GM21786 (cell line): ENCODE data around the gene NCCRP1.

Source experiments
- ATAC-seq: cut with Tn5 transposase; IDR thresholded peaks from one replicate; pipeline ENCODE4 v1.9.1; 2021; ENCODE audit not compliant: unreplicated experiment

NCCRP1 gene

DNA sequence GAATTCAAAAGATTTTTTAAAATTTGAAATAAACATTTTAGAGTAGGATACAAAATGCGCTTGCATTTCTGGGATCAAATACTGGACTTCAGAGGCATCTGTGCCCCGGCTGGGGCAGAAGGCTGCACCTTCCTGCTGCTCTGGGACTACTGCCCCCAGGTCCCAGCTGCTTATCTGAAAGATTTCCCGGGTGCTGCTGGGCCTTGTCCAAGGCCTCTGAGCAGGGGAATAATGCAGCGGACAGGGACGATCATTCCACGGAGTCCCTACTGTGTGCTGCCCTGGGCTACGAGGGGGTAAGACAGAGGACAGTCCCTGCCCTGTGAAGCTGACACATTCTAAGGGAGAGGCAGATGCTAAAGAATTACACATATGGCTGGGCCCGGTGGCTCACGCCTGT is 33.1 kb upstream of the NCCRP1 start:
- no peak for ATAC-seq

DNA sequence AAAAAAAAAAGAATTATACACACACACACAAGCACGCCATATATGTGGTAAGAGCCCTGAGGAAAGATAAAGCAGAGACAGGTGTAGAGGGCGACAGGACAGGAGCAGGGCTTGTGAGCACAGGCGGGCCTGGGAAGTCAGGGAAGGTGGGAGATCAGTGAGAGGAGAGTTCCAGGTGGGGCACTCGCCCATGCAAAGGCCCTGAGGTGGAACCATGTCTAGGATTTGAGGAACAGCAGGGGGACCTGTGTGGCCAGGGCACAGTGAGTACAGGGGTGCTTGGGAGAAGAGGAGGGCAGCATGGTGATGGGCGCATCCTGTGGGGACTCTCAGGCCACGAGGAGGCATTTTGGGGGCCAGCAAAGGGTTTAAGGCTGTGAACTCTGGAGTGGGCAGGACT is 32.5 kb upstream of the NCCRP1 start:
- no peak for ATAC-seq

DNA sequence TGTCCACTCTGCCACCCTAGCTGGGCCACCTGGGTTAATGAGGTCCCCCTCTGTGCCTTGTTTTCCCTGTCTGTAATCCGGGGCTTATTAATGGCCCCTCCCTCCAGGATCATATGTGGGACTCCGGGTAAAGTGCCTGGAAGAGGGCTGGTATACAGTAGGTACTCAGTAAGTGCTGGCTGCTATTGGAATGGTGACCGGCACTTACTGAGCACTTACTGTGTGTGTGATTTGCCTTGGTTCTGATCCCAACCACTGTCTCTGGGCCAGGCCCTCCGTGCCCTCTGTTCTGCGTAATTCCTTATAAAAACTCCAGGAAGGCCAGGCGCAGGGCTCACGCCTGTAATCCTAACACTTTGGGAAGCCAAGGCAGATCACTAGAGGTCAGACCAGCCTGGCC is 30.9 kb upstream of the NCCRP1 start:
- ATAC-seq, result no peak

DNA sequence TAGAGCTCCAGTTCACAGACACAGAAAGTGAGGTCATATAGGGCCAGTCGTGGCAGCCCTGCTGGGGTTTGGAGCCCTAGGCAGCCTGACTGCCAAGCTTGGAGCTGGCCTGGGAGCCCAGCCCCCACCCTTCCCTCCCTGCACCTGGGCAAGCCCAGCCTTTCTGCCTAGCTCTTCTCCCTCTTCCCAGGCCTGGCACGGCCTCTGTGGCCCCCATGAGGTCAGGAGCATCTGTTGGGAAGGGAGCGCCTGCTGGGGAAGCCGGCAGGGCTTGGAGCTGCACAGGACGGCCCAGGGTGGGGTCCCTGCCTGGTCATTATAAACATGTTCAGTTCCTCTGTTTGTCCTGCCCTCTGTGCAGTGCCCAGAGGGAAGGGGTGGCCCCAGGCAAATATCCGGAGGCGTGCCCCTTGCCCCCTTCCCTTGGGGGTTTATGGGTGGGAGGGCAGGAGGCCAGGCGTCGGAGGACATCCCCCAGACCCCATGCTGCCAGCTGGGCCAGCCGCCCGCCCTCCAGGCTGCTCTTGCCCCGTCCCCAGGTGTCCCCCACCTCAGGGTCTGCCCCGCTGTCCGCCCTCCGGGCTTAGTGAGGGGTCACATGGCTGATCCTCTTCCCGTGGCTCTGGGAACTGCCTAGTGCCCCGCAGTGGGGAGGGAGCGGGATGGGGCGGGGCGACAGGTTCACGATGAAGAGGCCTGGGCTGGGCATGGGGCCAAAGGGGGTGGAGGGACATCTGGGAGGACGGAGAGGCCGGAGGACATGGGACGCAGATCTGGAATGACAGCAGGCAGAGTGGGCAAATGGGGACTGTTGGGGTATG is 30.0 kb upstream of the NCCRP1 start:
- ATAC-seq, result no peak

DNA sequence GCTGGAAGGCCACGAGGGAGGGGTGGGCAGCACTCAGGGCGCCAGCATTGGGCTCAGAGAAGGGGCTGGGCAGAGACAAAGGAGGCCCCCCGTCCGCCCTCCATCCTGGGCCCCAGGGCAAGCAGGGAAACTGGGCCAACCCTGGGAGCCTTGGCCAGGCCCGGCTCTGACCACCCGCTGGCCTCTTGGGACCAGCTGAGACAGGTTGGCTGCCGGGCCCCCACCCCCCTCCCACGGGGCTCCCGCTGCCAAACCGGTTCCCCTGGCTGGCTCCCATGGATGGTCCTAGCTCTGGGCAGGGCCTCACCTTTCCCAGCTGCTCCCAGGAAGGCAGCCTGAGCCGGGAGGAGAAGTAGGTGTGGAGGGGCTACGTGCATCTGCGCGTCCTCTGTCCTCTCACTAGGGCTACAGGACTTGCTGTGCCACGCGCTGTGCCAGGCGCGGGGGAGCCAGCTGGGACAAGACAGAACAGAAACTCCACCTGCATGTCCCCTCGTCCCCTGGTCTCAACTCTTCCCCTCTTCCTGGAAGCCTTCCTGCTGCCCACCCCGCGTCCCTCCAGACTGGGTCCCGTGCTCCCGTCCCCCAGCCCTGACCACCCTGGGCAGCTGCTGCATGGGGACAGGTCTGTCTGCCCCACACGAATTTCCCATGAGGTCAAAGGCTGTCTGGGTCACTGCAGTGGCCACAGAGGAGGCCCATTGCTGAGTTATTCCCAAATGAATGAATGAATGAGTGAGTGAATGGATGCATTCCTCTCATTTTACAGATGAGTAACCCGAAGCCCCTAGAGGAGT is 29.1 kb upstream of the NCCRP1 start:
- ATAC-seq, result no peak

DNA sequence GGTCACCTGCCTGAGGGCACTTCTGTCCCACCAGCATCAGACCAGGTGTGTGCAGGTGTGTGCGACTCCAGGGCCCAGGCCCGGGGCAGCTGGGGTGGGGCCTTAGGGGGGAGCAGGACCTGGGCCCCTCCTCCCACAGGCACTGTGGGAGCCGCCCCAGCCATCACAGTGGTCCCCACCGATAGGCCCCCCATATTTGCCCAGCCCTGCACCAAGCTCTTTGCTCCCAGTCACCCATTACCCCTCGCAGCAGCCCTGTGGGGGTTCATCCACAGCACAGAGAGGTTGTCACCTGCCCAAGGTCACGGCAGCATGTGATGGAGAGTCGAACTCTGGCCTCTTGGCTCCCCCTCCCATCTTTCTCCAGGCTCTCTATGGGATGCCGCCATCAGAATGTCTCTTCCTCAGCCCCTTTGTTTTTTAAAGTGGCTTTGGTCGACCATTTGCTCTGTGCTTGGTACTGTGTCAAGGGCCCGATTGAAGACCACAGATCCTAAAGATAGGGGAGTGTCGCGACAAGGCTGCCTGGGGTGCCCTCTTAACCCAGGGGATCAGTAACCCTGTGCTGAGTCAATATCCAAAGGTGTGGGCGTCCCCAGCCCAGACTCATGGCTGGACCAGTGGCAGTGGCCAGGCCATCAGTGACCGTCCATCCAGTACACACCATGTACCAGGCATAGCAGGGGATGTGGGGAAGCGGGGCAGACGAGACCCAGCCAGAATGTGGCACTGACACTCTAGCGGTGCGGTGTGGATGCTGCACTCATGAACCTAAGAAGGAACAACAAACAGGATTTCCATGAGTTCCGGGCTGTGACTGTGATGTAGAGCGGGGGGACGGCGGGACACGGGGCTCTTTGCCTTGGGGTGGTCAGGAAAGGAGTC is 28.3 kb upstream of the NCCRP1 start:
- no peak for ATAC-seq

DNA sequence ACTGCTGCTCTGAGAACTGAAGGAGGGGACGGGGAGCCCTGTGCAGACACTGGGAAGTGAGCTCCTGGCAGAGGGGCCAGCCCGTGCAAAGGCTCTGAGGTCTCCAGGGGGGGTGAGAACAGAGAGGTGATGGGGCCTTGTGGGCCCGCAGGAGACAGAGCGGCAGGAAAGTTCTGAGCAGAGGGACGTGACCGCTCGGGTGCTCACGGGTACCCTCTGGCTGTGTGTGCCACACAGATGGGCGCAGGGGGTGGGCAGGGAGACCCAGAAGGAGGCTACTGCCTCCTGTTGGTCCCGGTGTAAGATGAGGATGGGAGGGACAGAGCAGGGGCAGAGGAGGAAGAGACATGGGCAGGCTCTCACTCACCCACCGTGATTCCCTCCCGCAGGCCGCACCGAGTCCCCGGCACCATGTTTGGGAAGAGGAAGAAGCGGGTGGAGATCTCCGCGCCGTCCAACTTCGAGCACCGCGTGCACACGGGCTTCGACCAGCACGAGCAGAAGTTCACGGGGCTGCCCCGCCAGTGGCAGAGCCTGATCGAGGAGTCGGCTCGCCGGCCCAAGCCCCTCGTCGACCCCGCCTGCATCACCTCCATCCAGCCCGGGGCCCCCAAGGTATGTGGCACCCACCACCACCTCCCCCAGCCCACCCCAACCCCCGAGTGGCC is 27.5 kb upstream of the NCCRP1 start:
- ATAC-seq, result no peak

DNA sequence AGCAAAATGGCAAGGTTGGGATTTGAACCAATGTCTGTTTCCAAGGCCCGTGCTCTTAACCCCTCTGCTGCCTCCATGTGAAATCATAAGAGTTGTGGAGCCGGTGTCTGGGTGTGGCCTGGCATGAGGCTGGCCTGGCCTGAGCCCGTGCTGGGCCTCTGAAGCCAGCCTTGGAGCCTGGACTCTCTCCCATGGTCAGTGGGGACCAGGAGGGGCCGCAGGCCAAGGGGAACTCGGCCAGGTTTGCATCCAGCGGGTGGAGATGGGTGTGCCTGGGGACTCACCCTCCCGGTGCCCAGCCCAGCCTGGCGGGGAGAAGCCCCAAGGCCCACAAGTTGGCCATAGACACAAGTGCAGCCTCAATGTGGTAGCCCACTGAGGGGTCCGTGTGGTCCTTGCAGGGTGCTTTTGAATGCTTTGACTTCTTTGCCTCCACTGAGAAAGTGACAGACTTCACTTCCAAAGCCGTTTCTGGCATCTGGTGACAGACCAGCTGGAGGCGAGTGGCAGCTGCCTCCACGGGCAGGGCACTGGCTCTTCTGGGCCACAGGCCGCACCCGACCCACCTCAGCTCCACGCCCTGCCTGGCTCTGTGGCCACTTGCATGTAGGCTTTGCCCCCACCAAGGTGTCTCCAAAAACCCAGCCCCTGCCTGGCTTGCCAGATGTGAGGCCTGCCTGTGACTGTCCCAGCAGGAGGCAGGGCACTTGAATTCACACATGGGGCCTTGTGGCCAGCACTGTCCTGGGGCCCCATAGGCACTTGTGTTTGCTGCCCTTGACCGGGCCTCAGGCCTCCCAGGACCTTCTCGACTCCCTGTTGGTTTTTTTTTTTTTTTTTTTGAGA is 26.2 kb upstream of the NCCRP1 start:
- no peak for ATAC-seq

DNA sequence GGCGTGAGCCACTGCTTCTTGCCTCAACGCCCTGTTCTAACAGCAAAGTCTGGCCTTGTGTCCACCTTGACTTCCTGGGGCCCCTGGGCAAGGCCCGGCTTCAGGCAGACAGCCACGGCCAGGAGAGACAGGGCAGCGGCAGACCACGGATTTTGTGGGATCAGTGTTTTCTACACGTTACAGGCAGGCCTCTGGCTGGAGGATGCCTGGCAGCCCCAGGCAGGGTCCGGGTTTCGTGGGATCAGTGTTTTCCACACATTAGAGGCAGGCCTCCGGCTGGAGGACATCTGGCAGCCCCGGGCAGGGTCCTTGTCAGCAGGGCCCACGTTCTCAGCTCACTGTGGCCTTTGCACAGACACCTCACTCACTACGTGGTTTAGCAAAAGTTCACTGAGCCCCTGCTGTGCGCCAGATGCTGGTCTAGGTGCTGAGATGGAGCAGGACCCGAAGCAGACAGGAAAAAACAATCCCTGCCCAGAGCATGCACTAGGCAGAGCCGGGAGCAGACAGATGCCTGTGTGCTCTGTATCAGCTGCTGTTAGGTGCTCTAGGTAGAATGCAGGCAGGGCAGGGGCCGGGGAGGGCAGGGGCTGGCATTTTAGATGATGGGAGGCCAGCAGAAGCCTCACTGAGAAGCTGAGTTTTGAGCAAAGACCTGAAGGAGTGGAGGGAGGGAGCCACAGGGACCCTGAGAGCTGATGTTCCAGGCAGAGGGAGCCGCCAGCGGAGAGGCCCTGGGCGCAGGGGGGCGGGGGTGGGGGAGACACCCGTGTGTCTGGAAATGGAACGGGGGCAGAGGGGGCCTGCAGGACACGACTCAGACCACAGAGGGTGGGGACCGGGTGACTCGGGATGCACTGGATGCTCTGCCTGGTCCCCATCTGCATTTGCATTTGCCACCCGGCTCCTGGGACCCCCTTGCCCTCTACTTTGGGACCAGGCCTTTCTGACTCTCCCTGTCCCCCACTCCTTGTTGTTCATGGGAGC is 25.0 kb upstream of the NCCRP1 start:
- no peak for ATAC-seq

DNA sequence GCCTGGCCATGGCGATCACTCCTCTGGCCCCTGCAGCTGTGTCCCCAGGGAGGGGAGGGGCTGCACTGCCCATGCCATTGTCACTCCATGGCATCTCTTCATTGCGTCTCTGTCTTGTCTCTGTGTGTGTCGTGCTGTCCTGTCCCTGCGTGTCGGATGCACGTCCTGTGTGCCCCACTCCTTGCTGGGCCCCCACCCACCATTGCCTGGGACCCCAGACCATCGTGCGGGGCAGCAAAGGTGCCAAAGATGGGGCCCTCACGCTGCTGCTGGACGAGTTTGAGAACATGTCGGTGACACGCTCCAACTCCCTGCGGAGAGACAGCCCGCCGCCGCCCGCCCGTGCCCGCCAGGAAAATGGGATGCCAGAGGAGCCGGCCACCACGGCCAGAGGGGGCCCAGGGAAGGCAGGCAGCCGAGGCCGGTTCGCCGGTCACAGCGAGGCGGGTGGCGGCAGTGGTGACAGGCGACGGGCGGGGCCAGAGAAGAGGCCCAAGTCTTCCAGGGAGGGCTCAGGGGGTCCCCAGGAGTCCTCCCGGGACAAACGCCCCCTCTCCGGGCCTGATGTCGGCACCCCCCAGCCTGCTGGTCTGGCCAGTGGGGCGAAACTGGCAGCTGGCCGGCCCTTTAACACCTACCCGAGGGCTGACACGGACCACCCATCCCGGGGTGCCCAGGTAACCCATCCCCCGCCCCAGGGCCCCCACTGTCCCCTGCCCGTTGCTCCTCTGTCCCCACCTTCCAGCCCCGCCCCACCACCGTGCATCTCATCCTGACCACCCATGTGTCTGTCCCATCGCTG is 23.9 kb upstream of the NCCRP1 start:
- no peak for ATAC-seq

DNA sequence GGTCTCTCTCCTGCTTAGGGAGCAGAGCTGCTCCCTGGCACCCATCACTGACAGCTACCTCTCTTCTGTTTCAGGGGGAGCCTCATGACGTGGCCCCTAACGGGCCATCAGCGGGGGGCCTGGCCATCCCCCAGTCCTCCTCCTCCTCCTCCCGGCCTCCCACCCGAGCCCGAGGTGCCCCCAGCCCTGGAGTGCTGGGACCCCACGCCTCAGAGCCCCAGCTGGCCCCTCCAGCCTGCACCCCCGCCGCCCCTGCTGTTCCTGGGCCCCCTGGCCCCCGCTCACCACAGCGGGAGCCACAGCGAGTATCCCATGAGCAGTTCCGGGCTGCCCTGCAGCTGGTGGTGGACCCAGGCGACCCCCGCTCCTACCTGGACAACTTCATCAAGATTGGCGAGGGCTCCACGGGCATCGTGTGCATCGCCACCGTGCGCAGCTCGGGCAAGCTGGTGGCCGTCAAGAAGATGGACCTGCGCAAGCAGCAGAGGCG is 23.2 kb upstream of the NCCRP1 start:
- no peak for ATAC-seq

DNA sequence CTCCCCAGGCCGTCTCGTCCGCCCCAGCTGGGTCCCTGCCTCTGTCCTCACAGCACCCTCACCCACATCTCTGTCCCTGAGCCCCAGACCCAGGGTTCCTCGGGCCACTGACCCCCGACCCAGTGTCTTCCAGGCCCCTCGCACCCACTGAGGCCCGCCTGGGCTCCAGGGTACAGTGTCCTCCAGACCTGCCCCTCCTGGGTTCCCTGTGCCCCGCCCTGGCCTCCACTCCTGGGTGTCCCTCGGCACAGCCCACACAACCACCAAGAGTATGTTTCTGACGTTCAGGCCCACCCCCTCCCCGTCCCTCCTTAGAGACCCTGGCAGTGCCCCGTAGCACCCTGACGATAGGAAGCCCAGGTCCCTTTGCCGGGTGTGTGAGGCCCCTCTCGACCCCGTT is 22.6 kb upstream of the NCCRP1 start:
- no peak for ATAC-seq

DNA sequence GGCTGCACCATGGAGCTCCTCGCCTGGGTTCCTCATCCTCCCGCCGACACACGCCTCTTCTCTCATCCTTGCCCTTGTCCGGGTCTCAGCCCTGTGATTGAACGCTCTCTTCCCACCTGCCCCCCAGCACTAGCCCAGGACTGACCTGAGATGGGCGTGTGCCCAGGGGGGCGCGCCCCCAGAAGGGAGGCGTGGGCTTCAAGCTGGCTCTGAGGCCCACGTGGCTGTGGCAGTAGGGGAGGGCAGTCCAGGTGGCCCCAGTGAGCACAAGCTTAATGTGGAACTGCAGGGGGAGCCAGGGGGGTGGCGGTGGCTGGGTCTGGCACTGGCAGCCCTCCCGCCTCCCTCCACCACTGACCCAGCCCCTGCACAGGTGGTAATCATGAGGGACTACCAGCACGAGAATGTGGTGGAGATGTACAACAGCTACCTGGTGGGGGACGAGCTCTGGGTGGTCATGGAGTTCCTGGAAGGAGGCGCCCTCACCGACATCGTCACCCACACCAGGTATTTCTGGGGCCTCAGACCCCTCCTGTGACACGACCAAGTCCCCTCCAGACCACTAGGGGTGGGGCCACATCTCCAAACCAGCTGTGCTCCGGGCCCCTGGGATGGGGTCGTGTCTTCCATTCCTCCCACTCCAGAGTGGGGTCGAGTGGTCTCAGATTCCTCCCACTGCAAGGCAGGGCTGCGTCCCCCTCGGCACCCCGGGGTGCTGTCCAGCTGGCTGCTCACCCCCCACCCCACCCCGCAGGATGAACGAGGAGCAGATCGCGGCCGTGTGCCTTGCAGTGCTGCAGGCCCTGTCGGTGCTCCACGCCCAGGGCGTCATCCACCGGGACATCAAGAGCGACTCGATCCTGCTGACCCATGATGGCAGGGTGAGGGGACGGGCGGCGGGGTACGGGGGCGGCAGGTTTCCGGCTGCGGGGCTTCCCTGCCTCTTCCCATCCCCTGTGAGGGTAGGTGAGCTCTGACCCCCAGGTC is 21.9 kb upstream of the NCCRP1 start:
- ATAC-seq, result no peak

DNA sequence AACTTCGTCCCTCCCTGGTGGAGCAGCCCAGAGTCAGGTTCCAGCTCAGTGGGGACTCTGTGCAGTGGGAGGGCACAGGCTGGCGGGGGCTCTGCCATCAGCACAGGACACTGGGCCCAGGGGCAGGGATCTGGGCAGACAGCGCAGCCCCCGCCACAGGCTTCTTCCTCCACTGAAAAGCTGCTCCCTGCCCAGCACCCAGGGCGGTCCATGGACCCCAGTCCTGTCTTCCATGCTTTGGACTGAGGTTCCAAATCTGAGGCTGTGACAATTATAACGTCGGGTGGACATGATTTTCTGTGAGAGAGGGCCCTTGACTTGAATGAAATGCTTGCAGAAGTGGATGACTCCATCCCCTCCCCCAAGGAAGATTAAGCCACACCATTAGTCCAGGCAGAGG is 21.2 kb upstream of the NCCRP1 start:
- no peak for ATAC-seq

DNA sequence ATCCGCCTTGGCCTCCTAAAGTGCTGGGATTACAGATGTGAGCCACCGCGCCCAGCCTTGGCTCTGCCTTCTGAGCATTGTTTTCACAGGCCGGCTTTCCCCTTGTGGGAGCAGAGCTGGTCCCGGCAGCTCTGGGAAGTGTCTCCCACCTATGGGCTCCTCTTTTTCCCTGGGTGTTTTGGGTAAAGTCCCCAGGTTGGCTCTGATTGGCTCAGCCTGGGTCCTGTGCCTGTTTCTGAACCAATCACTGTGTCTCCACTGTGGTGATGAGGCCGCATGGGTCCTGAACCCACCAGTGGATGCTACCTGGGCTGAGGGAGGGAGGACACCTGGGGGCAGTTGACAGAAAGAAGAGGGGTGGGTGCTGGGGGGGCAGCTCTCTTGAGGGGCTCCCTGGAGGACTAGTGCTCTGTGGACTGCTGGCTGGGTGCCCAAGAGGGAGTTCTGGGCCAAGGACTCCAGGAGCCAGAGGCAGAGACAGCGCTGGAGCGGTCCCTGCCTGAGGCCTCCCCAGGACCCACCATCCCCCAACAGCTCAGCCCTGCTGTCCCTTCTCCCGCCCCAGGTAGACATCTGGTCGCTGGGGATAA is 19.6 kb upstream of the NCCRP1 start:
- ATAC-seq, result no peak

DNA sequence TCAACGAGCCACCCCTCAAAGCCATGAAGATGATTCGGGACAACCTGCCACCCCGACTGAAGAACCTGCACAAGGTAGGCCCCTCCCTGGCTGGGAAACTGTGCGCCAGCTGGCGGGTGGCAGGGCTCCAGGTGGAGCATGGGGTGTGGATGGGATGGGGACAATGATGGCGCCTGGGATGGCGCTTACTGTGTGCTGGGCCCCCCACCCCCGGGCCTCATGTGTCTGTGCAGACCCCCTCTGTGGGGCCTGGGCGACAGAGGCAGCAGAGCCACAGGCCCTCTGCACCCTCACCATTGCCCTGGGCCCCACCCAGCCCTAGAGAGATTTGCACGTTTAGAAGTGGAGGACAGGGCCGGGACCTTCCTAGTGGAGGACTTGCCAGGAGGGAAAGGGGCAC is 19.0 kb upstream of the NCCRP1 start:
- no peak for ATAC-seq
